NOMO-1 treated with DMSO at 0.1 percent for 48 hours (cell line): ENCODE data around the gene SLC5A11.
"Not testable (repeated sequence)": the region's sequence is repeated elsewhere in the genome, so short reads cannot be mapped to it uniquely, and the experiment has no call there.

Source experiments
- DNase-seq: peaks from one replicate; lab custom pipeline; 2025; ENCODE audit not compliant: unreplicated experiment; lab: John Stamatoyannopoulos, UW

SLC5A11 gene

GRCh38 chr16:24834459-24835335, 11.1 kb upstream of the SLC5A11 start:
- DNase-seq: peak; percentile 2

- DNase-seq: no peak
These were observed 8.9 kb upstream of the SLC5A11 start for GRCh38 chr16:24836836-24837235.

- no peak for DNase-seq
These were observed 7.8 kb upstream of the SLC5A11 start for GRCh38 chr16:24837969-24838368.

DNA sequence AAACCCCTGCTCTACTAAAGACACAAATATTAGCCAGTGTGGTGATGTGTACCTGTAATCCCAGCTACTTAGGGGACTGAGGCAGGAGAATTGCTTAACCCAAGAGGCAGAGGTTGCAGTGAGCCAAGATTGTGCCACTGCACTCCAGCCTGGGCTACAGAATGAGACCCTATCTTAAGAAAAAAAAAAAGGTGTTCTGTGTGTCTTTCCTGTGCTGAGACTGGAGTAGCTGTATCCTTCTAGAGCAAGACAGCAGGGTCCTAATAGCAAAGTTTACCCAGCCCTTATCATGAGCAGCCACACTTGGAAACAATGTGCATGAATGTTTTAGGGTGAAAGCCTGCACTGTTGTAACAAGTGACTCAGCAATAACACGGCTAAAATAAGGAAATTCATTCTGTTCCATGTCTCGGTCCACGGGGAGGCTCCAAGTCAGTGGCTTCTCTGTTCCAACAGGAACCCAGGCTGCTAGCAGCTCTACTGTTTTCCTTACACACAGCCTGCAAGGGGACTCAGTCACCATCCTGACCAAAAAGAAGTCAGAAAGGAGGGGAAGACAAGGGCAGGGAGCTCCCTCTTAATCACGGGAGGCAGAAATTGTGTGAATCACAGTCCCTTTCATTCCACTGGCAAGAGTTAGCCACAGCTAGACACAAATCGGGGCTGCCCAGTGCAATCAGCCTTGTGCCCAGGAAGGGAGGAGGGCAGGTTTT, 7.1 kb upstream of the SLC5A11 start:
- peak; percentile 59 for DNase-seq

DNA sequence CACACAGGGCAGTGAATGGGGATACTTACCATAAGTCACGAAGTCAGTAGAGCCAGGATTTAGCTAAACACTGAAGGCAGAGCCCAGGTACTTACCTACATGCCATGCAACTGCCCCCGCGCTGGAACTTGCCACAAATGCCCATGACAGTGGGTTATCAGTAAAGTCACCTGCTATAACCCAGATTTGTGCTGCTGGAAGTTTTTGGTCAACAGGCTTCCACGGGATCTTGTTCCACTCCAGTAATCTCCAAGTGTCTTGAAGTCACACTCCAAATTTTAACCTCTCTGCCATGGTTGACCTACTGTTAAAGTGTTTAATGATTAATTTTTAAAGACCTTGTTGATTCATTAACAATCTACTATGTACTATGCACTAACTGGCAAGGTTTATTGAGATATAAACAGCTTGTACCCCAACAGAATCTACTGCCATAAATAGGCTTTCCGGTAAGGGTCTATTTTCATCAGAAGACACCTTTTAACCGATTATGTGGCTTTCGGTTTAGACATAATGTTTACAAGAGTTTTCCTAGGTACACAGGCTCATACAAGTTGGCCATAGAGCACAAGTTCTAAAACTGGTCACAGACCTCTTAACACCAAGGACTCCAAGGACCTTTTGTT, 6.3 kb upstream of the SLC5A11 start:
- DNase-seq: no peak

DNA sequence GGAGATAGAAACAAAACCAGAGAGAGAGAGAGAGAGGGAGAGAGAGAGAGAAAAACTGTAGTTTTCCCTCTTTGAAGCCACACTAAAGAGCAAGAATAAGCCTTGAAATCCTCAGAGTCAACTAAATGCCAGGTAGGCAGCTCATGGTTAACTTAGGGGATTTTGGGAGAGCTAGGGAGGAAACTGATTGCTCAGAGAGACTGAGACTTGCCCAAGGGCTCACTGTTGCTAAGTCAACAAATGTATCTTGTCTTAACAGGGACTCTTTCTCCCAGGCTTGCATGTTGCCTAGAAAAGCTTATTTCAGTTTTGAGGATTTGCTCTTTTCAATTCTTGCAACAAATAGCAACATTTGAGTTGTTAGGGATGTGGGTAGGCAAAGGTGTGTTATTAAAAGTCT, 4.5 kb upstream of the SLC5A11 start:
- no peak for DNase-seq

- DNase-seq: no peak
These were observed 1.4 kb upstream of the SLC5A11 start for GRCh38 chr16:24844101-24845030.

GRCh38 chr16:24845031-24845365, 765 bp upstream of the SLC5A11 start:
- not testable (repeated sequence) for DNase-seq

DNA sequence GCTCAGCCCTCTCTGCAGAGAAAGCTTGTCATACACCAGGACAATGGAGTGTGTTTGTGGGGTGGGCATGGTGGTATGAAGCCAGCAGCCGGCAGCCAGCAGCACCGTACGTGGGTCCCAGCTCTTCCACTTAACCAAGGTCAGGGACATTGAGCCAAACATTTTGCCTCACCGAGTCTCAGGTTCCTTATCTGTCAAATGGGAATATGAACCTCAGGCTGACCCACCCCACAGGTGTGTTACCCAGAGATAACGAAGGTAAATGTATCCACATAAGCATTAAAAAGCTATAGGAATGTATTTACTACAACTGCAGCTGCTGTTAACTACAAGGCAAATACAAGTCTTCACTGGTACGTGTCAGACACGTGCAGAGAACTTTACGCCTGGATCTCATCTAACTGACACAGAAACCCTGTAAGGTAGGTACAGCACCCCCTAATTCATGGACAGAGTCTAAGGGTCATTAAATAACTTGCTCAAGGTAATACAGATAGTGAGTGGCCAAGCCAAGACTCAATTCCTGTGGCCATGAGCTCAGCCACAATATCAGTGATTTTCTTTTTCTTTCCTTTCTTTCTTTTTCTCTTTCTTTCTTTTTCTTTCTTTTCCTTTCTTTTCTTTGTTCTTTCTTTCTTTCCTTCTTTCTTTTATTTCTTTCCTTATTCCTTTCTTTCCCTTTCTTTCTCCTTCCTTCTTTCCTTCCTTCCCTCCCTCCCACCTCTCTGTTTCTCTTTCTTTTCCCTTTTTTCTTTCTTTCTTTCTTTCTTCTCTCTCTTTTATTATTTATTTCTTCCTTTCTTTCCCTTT, 990 bp downstream of the SLC5A11 start:
- DNase-seq: no peak

GRCh38 chr16:24847358-24847664, 1.5 kb downstream of the SLC5A11 start:
- no peak for DNase-seq

GRCh38 chr16:24848065-24848464, 2.3 kb downstream of the SLC5A11 start:
- no peak for DNase-seq

DNA sequence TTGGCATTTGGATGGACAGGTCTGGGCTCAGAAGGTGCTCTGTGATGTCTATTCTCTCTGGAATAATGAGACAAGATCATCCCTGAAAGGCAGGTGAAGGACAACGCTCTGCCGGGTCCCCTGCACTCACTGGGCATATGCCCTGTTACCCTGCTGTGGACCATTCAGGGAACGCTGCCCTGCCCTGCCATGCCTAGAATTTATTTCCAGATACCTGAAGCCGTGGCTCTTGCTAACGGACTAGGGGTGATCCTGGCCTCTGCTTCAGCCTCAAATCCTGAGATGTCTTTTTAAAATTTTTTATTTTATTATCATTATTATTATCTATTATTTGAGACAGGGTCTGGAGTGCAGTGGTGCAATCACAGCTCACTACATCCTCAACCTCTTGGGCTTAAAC, 3.9 kb downstream of the SLC5A11 start:
- no peak for DNase-seq

- no peak for DNase-seq
These were observed 4.7 kb downstream of the SLC5A11 start for GRCh38 chr16:24850289-24850938.

GRCh38 chr16:24851700-24852099, 5.9 kb downstream of the SLC5A11 start:
- no peak for DNase-seq

DNA sequence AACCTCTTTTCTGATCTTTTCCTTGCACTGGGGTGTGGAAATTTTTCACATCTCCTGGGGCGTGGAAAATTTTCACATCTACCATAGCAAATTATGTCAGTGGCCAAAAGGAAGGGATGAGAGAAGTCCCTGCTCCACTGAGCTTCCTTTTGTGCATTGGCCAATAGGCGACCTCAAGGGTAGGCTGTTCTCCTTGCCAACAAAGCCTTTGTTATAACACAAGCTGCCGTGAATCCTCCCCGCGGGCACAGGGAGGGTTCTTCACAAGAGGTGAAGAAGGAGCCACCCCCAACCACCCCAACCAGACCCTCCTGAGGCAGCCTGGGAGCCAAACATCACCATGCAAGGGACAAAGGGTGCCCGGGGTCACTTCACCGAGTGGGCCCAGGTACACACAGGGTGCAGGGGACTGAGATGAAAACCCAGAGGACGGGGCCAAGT, 6.5 kb downstream of the SLC5A11 start:
- no peak for DNase-seq

- no peak for DNase-seq
These were observed 7.5 kb downstream of the SLC5A11 start for GRCh38 chr16:24853169-24853824.

DNA sequence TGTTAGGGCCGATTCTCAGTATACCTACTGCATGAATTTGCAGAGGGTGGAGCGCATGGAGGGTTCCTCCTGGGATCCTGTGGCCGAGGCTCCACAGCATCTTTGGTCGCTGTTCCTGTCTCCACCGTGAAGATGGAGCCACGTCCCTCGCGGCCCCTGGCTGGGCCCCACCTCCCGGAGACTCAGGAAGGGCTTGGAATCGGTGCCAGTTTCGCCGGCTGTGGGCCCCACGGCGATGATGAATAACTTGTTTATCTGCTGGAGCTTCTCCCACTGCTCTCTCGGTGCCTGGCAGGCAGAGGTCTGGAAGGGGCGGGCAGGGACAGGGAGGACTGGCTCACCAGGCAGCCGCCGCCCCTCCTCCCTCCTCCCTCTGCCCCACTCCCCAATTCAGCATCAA, 8.1 kb downstream of the SLC5A11 start:
- no peak for DNase-seq

GRCh38 chr16:24854607-24855171, 8.9 kb downstream of the SLC5A11 start:
- no peak for DNase-seq

DNA sequence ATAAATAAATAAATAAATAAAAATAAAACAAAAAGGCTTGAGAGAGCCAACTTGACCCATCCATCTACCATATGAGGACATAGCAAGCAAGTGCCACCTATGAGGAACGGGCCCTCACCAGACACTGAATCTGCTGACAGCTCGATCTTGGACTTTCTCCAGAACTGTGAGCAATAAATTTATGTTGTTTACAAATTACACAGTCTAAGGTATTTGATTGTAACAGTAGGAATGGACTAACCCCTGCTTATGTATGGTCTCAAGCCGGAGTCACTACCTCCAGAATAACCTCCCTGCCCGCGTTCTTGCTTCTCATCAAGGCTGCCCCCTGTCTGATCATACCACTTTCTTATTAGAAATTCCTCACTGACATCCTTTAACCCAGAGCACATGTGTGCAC, 9.9 kb downstream of the SLC5A11 start:
- DNase-seq: no peak
